WTC11 (cell line): Measurements from ENCODE around the gene DISP3.

ENCODE experiments used
- CREB1 ChIP-seq: sonication (generic); formaldehyde crosslinking; IDR thresholded peaks from 2 replicates; pipeline ENCODE4 v1.8.0; 2023; ENCODE audit warnings: mild to moderate bottlenecking, missing genetic modification reagents
- ELF4 ChIP-seq: sonication (generic); formaldehyde crosslinking; IDR thresholded peaks from 2 replicates; pipeline ENCODE4 v1.8.1; 2022; ENCODE audit warnings: low read depth, mild to moderate bottlenecking, moderate library complexity, missing genetic modification reagents
- ESRRA ChIP-seq: sonication (generic); formaldehyde crosslinking; IDR thresholded peaks from 2 replicates; pipeline ENCODE4 v1.8.1; 2022; ENCODE audit warnings: mild to moderate bottlenecking, missing genetic modification reagents, borderline replicate concordance
- GABPB1 ChIP-seq: sonication (generic); formaldehyde crosslinking; IDR thresholded peaks from 2 replicates; pipeline ENCODE4 v1.8.1; 2023; ENCODE audit warnings: mild to moderate bottlenecking, missing genetic modification reagents
- GRHL2 ChIP-seq: fragments of 250-450 bp; sonication (Bioruptor Pico); IDR thresholded peaks from 2 replicates; pipeline ENCODE4 v1.8.0; 2022; ENCODE audit warnings: mild to moderate bottlenecking, moderate library complexity; ENCODE audit not compliant: insufficient replicate concordance, severe bottlenecking
- NR3C1 ChIP-seq: sonication (generic); formaldehyde crosslinking; conservative IDR thresholded peaks from 2 replicates; pipeline ENCODE4 v1.8.1; 2023; ENCODE audit warnings: low read depth, mild to moderate bottlenecking, missing genetic modification reagents
- SMAD3 ChIP-seq: sonication (generic); formaldehyde crosslinking; IDR thresholded peaks from 2 replicates; pipeline ENCODE4 v1.8.0; 2022; ENCODE audit warnings: missing genetic modification reagents, mild to moderate bottlenecking, borderline replicate concordance
- ZNF317 ChIP-seq: sonication (generic); formaldehyde crosslinking; IDR thresholded peaks from 2 replicates; pipeline ENCODE4 v1.8.1; 2023; ENCODE audit warnings: low read depth, mild to moderate bottlenecking, moderate library complexity, missing genetic modification reagents, borderline replicate concordance
- TF ChIP-seq, protein P1 (sequence below): fragments of 200-600 bp; IDR thresholded peaks from 2 replicates; pipeline ENCODE4 v1.8.0; 2022; ENCODE audit warnings: antibody characterized with exemption
- TF ChIP-seq, protein P2 (sequence below): sonication (generic); formaldehyde crosslinking; IDR thresholded peaks from 2 replicates; pipeline ENCODE4 v1.8.0; 2023; ENCODE audit warnings: mild to moderate bottlenecking, missing genetic modification reagents
- TF ChIP-seq, protein P3 (sequence below): sonication (generic); formaldehyde crosslinking; IDR thresholded peaks from 2 replicates; pipeline ENCODE4 v1.8.1; 2022; ENCODE audit warnings: missing genetic modification reagents, borderline replicate concordance
- TF ChIP-seq, protein P4 (sequence below): sonication (generic); formaldehyde crosslinking; IDR thresholded peaks from 2 replicates; pipeline ENCODE4 v1.8.1; 2022; ENCODE audit warnings: mild to moderate bottlenecking, missing genetic modification reagents, moderate library complexity, borderline replicate concordance
- TF ChIP-seq, protein P5 (sequence below): sonication (generic); formaldehyde crosslinking; IDR thresholded peaks from 2 replicates; pipeline ENCODE4 v1.8.0; 2022; ENCODE audit warnings: mild to moderate bottlenecking, missing genetic modification reagents

DNA sequence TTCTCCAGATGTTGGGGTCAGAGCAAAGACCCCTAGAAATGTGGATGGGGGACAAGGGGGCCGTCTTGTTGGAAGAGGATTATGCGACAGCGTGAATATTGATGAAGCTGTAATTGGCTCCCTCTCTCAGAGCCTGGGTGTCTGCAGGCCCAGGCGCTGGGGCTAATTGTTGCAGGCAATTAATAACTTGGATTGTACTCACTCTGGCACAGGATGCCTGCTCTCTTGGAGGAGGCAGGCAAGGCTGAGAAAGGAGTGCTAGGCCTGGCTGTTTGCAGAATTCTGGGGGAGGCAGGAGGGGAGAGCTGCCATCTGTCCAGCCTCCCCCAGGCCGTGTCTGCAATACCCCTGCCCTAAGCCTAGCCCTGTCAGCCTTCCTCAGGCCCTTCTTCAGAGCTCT lies 4.1 kb upstream of the DISP3 start:
- TF ChIP-seq, protein P1, sequence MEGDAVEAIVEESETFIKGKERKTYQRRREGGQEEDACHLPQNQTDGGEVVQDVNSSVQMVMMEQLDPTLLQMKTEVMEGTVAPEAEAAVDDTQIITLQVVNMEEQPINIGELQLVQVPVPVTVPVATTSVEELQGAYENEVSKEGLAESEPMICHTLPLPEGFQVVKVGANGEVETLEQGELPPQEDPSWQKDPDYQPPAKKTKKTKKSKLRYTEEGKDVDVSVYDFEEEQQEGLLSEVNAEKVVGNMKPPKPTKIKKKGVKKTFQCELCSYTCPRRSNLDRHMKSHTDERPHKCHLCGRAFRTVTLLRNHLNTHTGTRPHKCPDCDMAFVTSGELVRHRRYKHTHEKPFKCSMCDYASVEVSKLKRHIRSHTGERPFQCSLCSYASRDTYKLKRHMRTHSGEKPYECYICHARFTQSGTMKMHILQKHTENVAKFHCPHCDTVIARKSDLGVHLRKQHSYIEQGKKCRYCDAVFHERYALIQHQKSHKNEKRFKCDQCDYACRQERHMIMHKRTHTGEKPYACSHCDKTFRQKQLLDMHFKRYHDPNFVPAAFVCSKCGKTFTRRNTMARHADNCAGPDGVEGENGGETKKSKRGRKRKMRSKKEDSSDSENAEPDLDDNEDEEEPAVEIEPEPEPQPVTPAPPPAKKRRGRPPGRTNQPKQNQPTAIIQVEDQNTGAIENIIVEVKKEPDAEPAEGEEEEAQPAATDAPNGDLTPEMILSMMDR, result no peak
- TF ChIP-seq CREB1 (CRISPR knock-in tag), result no peak
- TF ChIP-seq, protein P2, sequence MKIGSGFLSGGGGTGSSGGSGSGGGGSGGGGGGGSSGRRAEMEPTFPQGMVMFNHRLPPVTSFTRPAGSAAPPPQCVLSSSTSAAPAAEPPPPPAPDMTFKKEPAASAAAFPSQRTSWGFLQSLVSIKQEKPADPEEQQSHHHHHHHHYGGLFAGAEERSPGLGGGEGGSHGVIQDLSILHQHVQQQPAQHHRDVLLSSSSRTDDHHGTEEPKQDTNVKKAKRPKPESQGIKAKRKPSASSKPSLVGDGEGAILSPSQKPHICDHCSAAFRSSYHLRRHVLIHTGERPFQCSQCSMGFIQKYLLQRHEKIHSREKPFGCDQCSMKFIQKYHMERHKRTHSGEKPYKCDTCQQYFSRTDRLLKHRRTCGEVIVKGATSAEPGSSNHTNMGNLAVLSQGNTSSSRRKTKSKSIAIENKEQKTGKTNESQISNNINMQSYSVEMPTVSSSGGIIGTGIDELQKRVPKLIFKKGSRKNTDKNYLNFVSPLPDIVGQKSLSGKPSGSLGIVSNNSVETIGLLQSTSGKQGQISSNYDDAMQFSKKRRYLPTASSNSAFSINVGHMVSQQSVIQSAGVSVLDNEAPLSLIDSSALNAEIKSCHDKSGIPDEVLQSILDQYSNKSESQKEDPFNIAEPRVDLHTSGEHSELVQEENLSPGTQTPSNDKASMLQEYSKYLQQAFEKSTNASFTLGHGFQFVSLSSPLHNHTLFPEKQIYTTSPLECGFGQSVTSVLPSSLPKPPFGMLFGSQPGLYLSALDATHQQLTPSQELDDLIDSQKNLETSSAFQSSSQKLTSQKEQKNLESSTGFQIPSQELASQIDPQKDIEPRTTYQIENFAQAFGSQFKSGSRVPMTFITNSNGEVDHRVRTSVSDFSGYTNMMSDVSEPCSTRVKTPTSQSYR (CRISPR knock-in tag), result no peak
- TF ChIP-seq NR3C1, result no peak
- TF ChIP-seq ESRRA (CRISPR knock-in tag), result no peak
- no peak for TF ChIP-seq GABPB1 (CRISPR knock-in tag)
- no peak for TF ChIP-seq GRHL2 (CRISPR knock-in tag)
- TF ChIP-seq, protein P3, sequence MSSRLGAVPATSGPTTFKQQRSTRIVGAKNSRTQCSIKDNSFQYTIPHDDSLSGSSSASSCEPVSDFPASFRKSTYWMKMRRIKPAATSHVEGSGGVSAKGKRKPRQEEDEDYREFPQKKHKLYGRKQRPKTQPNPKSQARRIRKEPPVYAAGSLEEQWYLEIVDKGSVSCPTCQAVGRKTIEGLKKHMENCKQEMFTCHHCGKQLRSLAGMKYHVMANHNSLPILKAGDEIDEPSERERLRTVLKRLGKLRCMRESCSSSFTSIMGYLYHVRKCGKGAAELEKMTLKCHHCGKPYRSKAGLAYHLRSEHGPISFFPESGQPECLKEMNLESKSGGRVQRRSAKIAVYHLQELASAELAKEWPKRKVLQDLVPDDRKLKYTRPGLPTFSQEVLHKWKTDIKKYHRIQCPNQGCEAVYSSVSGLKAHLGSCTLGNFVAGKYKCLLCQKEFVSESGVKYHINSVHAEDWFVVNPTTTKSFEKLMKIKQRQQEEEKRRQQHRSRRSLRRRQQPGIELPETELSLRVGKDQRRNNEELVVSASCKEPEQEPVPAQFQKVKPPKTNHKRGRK (CRISPR knock-in tag), result no peak
- TF ChIP-seq, protein P4, sequence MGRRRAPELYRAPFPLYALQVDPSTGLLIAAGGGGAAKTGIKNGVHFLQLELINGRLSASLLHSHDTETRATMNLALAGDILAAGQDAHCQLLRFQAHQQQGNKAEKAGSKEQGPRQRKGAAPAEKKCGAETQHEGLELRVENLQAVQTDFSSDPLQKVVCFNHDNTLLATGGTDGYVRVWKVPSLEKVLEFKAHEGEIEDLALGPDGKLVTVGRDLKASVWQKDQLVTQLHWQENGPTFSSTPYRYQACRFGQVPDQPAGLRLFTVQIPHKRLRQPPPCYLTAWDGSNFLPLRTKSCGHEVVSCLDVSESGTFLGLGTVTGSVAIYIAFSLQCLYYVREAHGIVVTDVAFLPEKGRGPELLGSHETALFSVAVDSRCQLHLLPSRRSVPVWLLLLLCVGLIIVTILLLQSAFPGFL (CRISPR knock-in tag), result no peak
- TF ChIP-seq, protein P5, sequence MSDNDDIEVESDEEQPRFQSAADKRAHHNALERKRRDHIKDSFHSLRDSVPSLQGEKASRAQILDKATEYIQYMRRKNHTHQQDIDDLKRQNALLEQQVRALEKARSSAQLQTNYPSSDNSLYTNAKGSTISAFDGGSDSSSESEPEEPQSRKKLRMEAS (CRISPR knock-in tag), result no peak
- no peak for TF ChIP-seq ELF4 (CRISPR knock-in tag)
- TF ChIP-seq ZNF317 (CRISPR knock-in tag), result no peak
- no peak for TF ChIP-seq SMAD3 (CRISPR knock-in tag)
